B cell (primary cell): ENCODE measurements around the gene PRKCA. TPM values are rescaled to one million over a fixed set of nuclear protein-coding genes. Genes with fewer than 3 reads are reported as not detected.

ENCODE experiments used
- ATAC-seq: fragments of 200-7000 bp; cut with Tn5 transposase; one replicate; pipeline ENCODE4 v1.10.0; 2021; ENCODE audit warnings: low read depth, mild to moderate bottlenecking, moderate number of reproducible peaks, moderate library complexity
- CTCF ChIA-PET: fragments of 350-600 bp; sonication (Branson Sonifier 250); formaldehyde crosslinking; loops from one replicate; lab custom pipeline; 2021; ENCODE audit warnings: antibody characterized with exemption, inconsistent platforms; lab: Charles Lee
- POLR2A ChIA-PET: fragments of 350-600 bp; sonication (Branson Sonifier 250); formaldehyde crosslinking; loops from one replicate; lab custom pipeline; 2021; ENCODE audit warnings: antibody characterized with exemption; lab: Charles Lee
- DNase-seq: peaks from one replicate; pipeline ENCODE4 v3.0.0; 2013
- H2AFZ ChIP-seq: 2 replicates; pipeline ENCODE4 v1.6.1; 2012; ENCODE audit warnings: mild to moderate bottlenecking, low read depth, low read length; ENCODE audit not compliant: insufficient read depth, poor library complexity, severe bottlenecking
- H3K27ac ChIP-seq, 2 donors: 1 replicate in 1 of 2; 2 replicates in 1 of 2; pipeline ENCODE4 v1.5.1; 2012 to 2013; ENCODE audit warnings: low read length in 2 of 2, mild to moderate bottlenecking in 2 of 2, moderate library complexity in 1 of 2
- H3K27me3 ChIP-seq, 4 experiments: fragments of 200-600 bp in 1 of 4; sonication (generic) in 1 of 4; replicated peaks in 1 of 4; 1 replicate in 2 of 4; 2 replicates in 2 of 4; pipeline versions ENCODE4 v1.6.1 to v1.7.0; 2013 to 2016; ENCODE audit warnings: low read length in 3 of 4, mild to moderate bottlenecking in 2 of 4, mixed read lengths in 1 of 4, moderate library complexity in 1 of 4; ENCODE audit not compliant: insufficient read depth in 4 of 4, control insufficient read depth in 3 of 4; ENCODE audit errors: control extremely low read depth in 1 of 4
- H3K36me3 ChIP-seq, 2 experiments: replicated peaks in 1 of 2; 1 replicate in 1 of 2; 2 replicates in 1 of 2; pipeline versions ENCODE4 v1.6.1 to v1.7.1; 2013; ENCODE audit warnings: low read length in 1 of 2; ENCODE audit not compliant: insufficient read depth in 2 of 2, control insufficient read depth in 1 of 2; ENCODE audit errors: control extremely low read depth in 1 of 2, extremely low read depth in 1 of 2
- H3K4me1 ChIP-seq, 2 donors: fragments of 200-600 bp in 1 of 2; sonication (generic) in 1 of 2; 1 replicate in 1 of 2; 2 replicates in 1 of 2; pipeline versions ENCODE4 v1.5.1 to v1.6.1; 2013 to 2017; ENCODE audit warnings: low read length in 2 of 2; ENCODE audit not compliant: control insufficient read depth in 2 of 2, insufficient read depth in 2 of 2
- H3K4me2 ChIP-seq: replicated peaks from 2 replicates; pipeline ENCODE3; 2012; ENCODE audit warnings: mild to moderate bottlenecking, low read depth, low read length; ENCODE audit not compliant: poor library complexity, severe bottlenecking
- H3K4me3 ChIP-seq, 5 experiments: fragments of 200-600 bp in 1 of 5; sonication (generic) in 1 of 5; 1 replicate in 3 of 5; 2 replicates in 2 of 5; pipeline versions ENCODE4 v1.5.1 to v1.7.0; 2011 to 2016; ENCODE audit warnings: low read length in 4 of 5, mild to moderate bottlenecking in 4 of 5, low read depth in 2 of 5, control low read depth in 1 of 5, moderate library complexity in 1 of 5; ENCODE audit not compliant: insufficient read depth in 1 of 5; ENCODE audit errors: control extremely low read depth in 1 of 5, extremely low read depth in 1 of 5
- H3K79me2 ChIP-seq: fragments of 200-600 bp; sonication (generic); one replicate; pipeline ENCODE4 v1.6.0; 2016; ENCODE audit warnings: low read length; ENCODE audit not compliant: control insufficient read depth, insufficient read depth
- H3K9ac ChIP-seq: fragments of 200-600 bp; sonication (generic); 2 replicates; pipeline ENCODE4 v1.6.1; 2017; ENCODE audit warnings: mild to moderate bottlenecking, low read length, moderate library complexity
- H3K9me3 ChIP-seq, 3 donors: one replicate each; pipeline versions ENCODE4 v1.6.1 to v1.7.1; 2013; ENCODE audit warnings: low read length in 2 of 3; ENCODE audit not compliant: control insufficient read depth in 2 of 3, insufficient read depth in 1 of 3; ENCODE audit errors: control extremely low read depth in 1 of 3
- H4K20me1 ChIP-seq: 2 replicates; pipeline ENCODE4 v1.6.0; 2012; ENCODE audit warnings: mild to moderate bottlenecking, low read length; ENCODE audit not compliant: insufficient read depth, control insufficient read depth, poor library complexity, severe bottlenecking
- H3K27ac Mint-ChIP-seq: one replicate; pipeline ENCODE4 v1.8.0; 2021; ENCODE audit warnings: mixed read lengths
- H3K27me3 Mint-ChIP-seq: one replicate; pipeline ENCODE4 v1.8.0; 2021; ENCODE audit warnings: mixed read lengths
- H3K4me1 Mint-ChIP-seq: one replicate; pipeline ENCODE4 v1.8.0; 2021; ENCODE audit warnings: mixed read lengths
- H3K4me3 Mint-ChIP-seq: one replicate; pipeline ENCODE4 v1.8.0; 2021; ENCODE audit warnings: mixed read lengths
- H3K9me3 Mint-ChIP-seq: one replicate; pipeline ENCODE4 v1.8.0; 2022; ENCODE audit warnings: mixed read lengths; ENCODE audit not compliant: insufficient read depth
- CTCF ChIP-seq: fragments of 200-600 bp; IDR thresholded peaks from one replicate; pipeline ENCODE4 v1.8.0; 2022; ENCODE audit warnings: antibody characterized with exemption, mild to moderate bottlenecking
- EZH2 ChIP-seq: IDR thresholded peaks from 2 replicates; pipeline ENCODE4 v1.6.1; 2012; ENCODE audit warnings: borderline replicate concordance, low read depth, mild to moderate bottlenecking, moderate library complexity, low read length; ENCODE audit not compliant: insufficient read depth, poor library complexity, severe bottlenecking
- WGBS: methylation state at CpG from one replicate; pipeline ENCODE4 v1.1.5; 2013; ENCODE audit warnings: missing lambda C conversion rate; ENCODE audit not compliant: insufficient coverage; 5-methylcytosine and 5-hydroxymethylcytosine counted together
- intact Hi-C: fragments of 100-400 bp; cut with micrococcal nuclease; formaldehyde crosslinking; loops from one replicate; pipeline ENCODE4 v1.10.0; 2022
- polyA plus RNA-seq: library from polyadenylated mRNA; depleted of rRNA; stranded (reverse); fragments of >200 nt; gene quantifications from 2 replicates; pipeline ENCODE4 v1.2.3, GENCODE V29; 2012
- total RNA-seq, 2 donors: library from RNA; stranded (reverse); fragments of 120-200 nt in 1 of 2; gene quantifications; 1 replicate in 1 of 2; 2 replicates in 1 of 2; pipeline versions ENCODE4 v1.2.3 to v1.2.4, GENCODE V29; 2013 to 2022

PRKCA gene
- total and polyA plus RNA-seq, 2 donors (not counting 1 experiment from before 2014, with no cell fraction given), result 0.33 to 7.7 TPM

- H3K4me2 ChIP-seq, result no peak overlapping the region
- Mint-ChIP-seq H3K4me3 (no peak overlapping the region), H3K9me3 (no peaks in the 10 kb centered on the region), H3K27me3 (peaks cover 28% of the 10 kb centered on the region), H3K27ac (no peak overlapping the region), H3K4me1 (no peaks in the 10 kb centered on the region)
- H4K20me1 ChIP-seq, result no peaks in the 10 kb centered on the region
- H3K9ac ChIP-seq, result no peak overlapping the region
- no peaks in the 10 kb centered on the region for H3K4me1 ChIP-seq
- H3K4me3 ChIP-seq, result no peak overlapping the region
- ChIA-PET POLR2A (no interaction called here), CTCF (no interaction called here)
- 56% methylated on average over 10 of the region's 10 CpGs for WGBS
- peaks cover 0 to 6% (median 0%) of the 10 kb centered on the region in 3 donors for H3K9me3 ChIP-seq
- DNase-seq, result no peak
- intact Hi-C loops, result no loop called here
- H3K27ac ChIP-seq, result no peak overlapping the region
- no peak overlapping the region for H2AFZ ChIP-seq
- H3K79me2 ChIP-seq, result no peaks in the 10 kb centered on the region
- no peak for ATAC-seq
- H3K36me3 ChIP-seq, result no peaks in the 10 kb centered on the region
- peaks cover 0 to 16% (median 3%) of the 10 kb centered on the region in 4 experiments for H3K27me3 ChIP-seq
- no peak for TF ChIP-seq CTCF
Observed at GRCh38 chr17:66807182-66807581, 504.8 kb downstream of the PRKCA start.

- Mint-ChIP-seq H3K4me1 (no peaks in the 10 kb centered on the region), H3K27ac (no peak overlapping the region), H3K27me3 (peaks cover 39% of the 10 kb centered on the region), H3K9me3 (no peaks in the 10 kb centered on the region), H3K4me3 (no peak overlapping the region)
- Histone ChIP-seq H3K79me2 (no peaks in the 10 kb centered on the region), H3K36me3 (no peaks in the 10 kb centered on the region), H3K27me3 (peaks cover 0 to 16% (median 3%) of the 10 kb centered on the region in 4 experiments), H3K27ac (no peak overlapping the region), H3K4me2 (no peak overlapping the region), H4K20me1 (no peaks in the 10 kb centered on the region), H3K9me3 (peaks cover 0 to 6% (median 0%) of the 10 kb centered on the region in 3 donors), H2AFZ (no peak overlapping the region), H3K4me3 (no peak overlapping the region), H3K4me1 (no peaks in the 10 kb centered on the region), H3K9ac (no peak overlapping the region)
- TF ChIP-seq CTCF (no peak), EZH2 (no peak)
- WGBS, result 95% methylated on average over 4 of the region's 5 CpGs
- intact Hi-C loops, result no loop called here
- DNase-seq (no peak), ATAC-seq (no peak)
- POLR2A ChIA-PET, result no interaction called here
- CTCF ChIA-PET, result no interaction called here
Observed at GRCh38 chr17:66809408-66809807, 507.0 kb downstream of the PRKCA start.
